ENCODE results near the gene ANKRD33B.
"Not testable (repeated sequence)": the region's sequence is repeated elsewhere in the genome, so short reads cannot be mapped to it uniquely, and the experiment has no call there.

Gene ANKRD33B

GRCh38 chr5:10563945-10564837, at the start of gene ANKRD33B:
Gene ANKRD33B (plus strand): TSS chr5:10564070. CDS start chr5:10564468, 398 bp downstream.
- DNase-seq (ENCODE audit: low read depth, low spot score), result no peak

GRCh38 chr5:10514572-10514971, 49.3 kb upstream of the ANKRD33B start:
- DNase-seq (ENCODE audit: low read depth, low spot score), result not testable (repeated sequence)

GRCh38 chr5:10515492-10515891, 48.4 kb upstream of the ANKRD33B start:
- no peak for DNase-seq (ENCODE audit: low read depth, low spot score)

GRCh38 chr5:10518347-10518746, 45.5 kb upstream of the ANKRD33B start:
- DNase-seq (ENCODE audit: low read depth, low spot score), result no peak

GRCh38 chr5:10519729-10520128, 44.1 kb upstream of the ANKRD33B start:
- DNase-seq (ENCODE audit: low read depth, low spot score), result no peak

- no peak for DNase-seq (ENCODE audit: low read depth, low spot score)
Measured at GRCh38 chr5:10520706-10521105, 43.2 kb upstream of the ANKRD33B start.

- DNase-seq (ENCODE audit: low read depth, low spot score), result no peak
Measured at GRCh38 chr5:10521466-10522223, 42.2 kb upstream of the ANKRD33B start.

- DNase-seq (ENCODE audit: low read depth, low spot score), result no peak
Measured at GRCh38 chr5:10522224-10522611, 41.7 kb upstream of the ANKRD33B start.

GRCh38 chr5:10524376-10525123, 39.3 kb upstream of the ANKRD33B start:
- peak; percentile 79 for DNase-seq (ENCODE audit: low read depth, low spot score)

- no peak for DNase-seq (ENCODE audit: low read depth, low spot score)
Measured at GRCh38 chr5:10525124-10525495, 38.8 kb upstream of the ANKRD33B start.

- no peak for DNase-seq (ENCODE audit: low read depth, low spot score)
Measured at GRCh38 chr5:10527281-10527950, 36.5 kb upstream of the ANKRD33B start.

DNA sequence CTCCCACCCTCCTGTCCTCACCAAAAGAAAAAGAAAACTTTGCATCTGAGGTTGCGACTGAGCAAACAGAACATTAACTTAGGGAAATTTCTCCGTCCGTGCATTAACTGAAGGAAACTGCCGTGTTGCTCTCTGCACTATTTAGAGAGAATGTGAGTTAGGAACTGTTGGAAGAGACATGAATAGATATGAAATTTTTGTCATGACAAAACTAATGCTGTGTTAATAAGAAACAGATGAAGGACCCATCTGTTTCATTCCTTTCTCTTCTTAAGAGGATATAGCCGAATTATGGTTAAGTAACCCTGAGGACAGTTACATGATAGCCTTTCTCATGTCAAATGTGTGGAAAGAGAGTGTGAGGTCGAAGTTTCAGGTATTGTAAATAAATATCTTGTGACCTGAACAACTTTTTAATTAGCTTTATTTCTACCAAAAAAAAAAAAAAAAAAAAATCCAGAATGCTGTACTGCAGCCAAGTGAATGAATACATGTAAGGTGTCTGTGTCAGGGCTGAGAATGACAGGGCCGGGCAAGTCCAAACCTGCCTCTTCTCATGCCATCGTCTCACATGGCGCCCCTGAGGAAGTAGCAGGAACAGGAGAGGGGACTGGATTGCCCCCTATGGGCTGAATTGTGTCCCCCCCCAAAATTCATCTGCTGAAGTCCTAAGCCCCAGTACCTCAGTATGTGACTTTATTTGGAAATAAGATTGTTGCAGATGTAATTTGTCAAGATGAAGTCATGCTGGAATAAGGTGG, 35.6 kb upstream of the ANKRD33B start:
- no peak for DNase-seq (ENCODE audit: low read depth, low spot score)

- DNase-seq (ENCODE audit: low read depth, low spot score), result no peak
Measured at GRCh38 chr5:10528827-10529226, 35.0 kb upstream of the ANKRD33B start.

GRCh38 chr5:10530601-10531320, 33.1 kb upstream of the ANKRD33B start:
- DNase-seq (ENCODE audit: low read depth, low spot score), result no peak

DNA sequence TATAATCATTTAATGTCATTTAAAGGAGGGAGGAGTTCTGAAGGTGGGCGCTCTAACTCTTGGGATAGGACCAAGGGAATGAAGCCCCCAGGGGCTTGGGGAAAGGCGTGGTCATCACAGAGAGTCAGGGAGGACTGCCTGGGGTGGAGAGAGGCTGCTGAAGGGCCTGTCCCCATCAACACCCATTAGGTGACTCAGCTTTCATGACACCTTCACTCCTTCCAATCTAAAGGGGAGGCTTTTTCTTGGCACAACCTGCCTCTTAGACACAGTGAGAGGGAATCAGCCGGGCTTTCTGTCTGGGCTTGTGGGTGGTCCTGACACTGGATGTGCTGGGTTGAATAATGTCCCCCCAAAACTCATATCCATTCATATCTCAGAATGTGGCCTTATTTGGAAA, 31.4 kb upstream of the ANKRD33B start:
- no peak for DNase-seq (ENCODE audit: low read depth, low spot score)

DNA sequence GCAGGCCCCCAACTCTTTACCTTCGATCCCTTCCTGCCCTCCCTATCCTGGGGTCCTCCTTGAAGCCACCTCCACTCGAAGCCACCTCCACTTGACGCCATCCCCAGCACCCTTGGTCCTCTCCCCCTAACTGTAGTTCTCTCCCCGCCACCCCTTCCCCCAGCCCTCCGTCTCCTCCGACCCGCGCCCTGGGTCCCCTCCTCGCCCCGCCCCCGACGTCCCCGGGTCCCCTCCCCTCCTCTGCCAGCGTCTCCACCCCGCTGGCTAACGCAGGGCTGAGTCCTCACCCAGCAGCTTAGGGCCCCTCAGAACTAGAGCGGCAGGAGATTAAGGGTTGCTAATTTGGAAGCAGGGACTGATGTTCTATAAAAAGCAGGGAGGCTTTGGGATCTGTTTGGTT, 30.6 kb upstream of the ANKRD33B start:
- no peak for DNase-seq (ENCODE audit: low read depth, low spot score)

DNA sequence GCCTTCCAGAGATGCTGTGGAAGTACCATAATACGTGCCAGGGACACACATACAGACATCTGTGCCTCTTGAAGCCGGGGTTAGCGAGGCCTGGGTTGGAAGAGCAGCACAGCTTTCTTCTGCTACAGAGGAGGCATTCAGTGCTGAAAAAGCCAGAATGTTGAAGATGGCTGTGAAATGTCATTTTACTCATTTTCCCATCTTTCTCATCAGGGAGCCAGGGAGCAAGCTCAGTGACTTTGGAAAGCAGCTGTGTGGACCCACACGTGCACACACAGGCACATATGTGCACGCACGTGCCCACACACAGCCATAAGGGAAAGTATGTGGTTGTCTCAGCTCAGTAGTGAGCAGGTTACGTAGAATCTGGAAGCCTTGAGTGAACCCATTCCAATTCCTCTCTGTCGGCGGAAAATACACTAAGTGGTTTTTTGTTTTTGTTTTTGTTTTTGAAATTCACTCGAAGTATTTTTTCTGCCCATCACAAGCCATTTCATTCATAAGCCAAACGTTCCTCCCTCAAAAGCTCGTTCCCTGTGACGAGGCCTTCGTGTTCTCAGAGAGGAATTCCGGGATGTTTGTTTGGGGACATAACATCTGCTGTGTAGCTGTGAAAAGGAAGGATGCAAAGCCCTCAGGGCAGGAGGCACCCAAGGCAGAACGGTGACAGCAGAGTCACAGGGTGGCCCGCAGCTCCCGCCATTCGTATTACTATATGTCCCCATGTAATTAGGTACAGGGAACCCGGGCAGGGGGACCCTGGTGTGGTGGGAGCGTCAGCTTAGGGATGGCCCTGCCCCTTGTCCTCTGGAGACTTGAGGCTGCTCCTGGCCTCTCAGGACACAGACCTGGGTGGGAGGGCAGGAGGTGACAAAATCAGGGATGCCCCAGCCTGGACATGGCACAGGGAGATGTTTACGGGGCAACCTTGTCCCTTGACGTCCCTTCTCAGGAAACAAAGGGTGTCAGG, 29.0 kb upstream of the ANKRD33B start:
- DNase-seq (ENCODE audit: low read depth, low spot score), result no peak

DNA sequence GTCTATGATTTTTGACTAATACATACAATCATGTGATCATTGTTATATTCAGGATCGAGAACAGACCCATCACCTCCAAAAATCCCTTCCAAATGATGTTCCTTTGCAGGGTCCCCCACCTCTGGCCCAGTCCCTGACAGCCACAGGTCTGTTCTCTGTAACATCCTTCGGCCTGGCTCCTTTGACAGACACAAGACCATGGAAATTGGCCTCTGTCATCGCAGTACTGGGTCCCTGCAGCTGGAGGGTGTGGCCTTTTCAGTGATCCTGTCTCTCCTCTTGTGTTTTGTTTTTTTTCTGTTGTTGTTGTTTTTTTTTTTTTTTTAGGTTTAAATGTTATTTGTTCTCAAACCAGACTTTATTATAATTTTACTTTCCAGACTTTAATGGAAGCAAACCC, 27.4 kb upstream of the ANKRD33B start:
- no peak for DNase-seq (ENCODE audit: low read depth, low spot score)

Measured in smooth muscle cell of the brain vasculature (primary cell).